Subcutaneous abdominal adipose tissue (tissue), 5 donors: ENCODE measurements around the gene EME2.

Source experiments
- H3K27ac ChIP-seq: one replicate; pipeline ENCODE4 v1.7.0; 2013; ENCODE audit warnings: low read depth, mild to moderate bottlenecking, inconsistent platforms, low read length, moderate library complexity
- H3K27me3 ChIP-seq, 5 donors: one replicate each; pipeline ENCODE4 v1.7.0; 2013; ENCODE audit warnings: low read length in 5 of 5, inconsistent platforms in 1 of 5; ENCODE audit not compliant: control insufficient read depth in 5 of 5, insufficient read depth in 4 of 5
- H3K36me3 ChIP-seq, 5 donors: one replicate each; pipeline ENCODE4 v1.7.0; 2013; ENCODE audit warnings: low read length in 5 of 5; ENCODE audit not compliant: control insufficient read depth in 5 of 5, insufficient read depth in 5 of 5
- H3K4me1 ChIP-seq, 5 donors: one replicate each; pipeline ENCODE4 v1.7.0; 2013; ENCODE audit warnings: low read length in 5 of 5, mild to moderate bottlenecking in 3 of 5, moderate library complexity in 1 of 5; ENCODE audit not compliant: control insufficient read depth in 5 of 5, insufficient read depth in 5 of 5
- H3K4me3 ChIP-seq, 5 donors: one replicate each; pipeline ENCODE4 v1.7.0; 2013; ENCODE audit warnings: low read length in 5 of 5, low read depth in 1 of 5
- H3K9ac ChIP-seq, 5 donors: one replicate each; pipeline ENCODE4 v1.7.0; 2013; ENCODE audit warnings: low read length in 5 of 5, mild to moderate bottlenecking in 4 of 5, moderate library complexity in 3 of 5
- H3K9me3 ChIP-seq, 5 donors: one replicate each; pipeline ENCODE4 v1.7.0; 2013; ENCODE audit warnings: low read length in 5 of 5; ENCODE audit not compliant: control insufficient read depth in 5 of 5
- donor health status: healthy.
- donor health status: healthy.
- donor health status: healthy.
- donor health status: healthy.
- donor health status: healthy.

The EME2 gene, protein sequence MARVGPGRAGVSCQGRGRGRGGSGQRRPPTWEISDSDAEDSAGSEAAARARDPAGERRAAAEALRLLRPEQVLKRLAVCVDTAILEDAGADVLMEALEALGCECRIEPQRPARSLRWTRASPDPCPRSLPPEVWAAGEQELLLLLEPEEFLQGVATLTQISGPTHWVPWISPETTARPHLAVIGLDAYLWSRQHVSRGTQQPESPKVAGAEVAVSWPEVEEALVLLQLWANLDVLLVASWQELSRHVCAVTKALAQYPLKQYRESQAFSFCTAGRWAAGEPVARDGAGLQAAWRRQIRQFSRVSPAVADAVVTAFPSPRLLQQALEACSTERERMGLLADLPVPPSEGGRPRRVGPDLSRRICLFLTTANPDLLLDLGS

GRCh38 chr16:1772362-1772907 lies at the start of gene EME2:
Gene EME2, plus strand, starts transcription at chr16:1772810. Its CDS starts 418 bp downstream, at chr16:1773228.
- peaks cover 7 to 45% (median 40%) of the 10 kb centered on the region in 5 donors for H3K4me1 ChIP-seq

GRCh38 chr16:1723450-1724147 lies 49.0 kb upstream of the EME2 start:
- no peaks in the 10 kb centered on the region for H3K27me3 ChIP-seq
- H3K9me3 ChIP-seq: no peaks in the 10 kb centered on the region
- H3K9ac ChIP-seq: no peak overlapping the region
- H3K4me1 ChIP-seq: peaks cover 0 to 19% (median 10%) of the 10 kb centered on the region in 5 donors
- H3K27ac ChIP-seq: no peak overlapping the region
- H3K36me3 ChIP-seq: peaks cover 0 to 37% (median 29%) of the 10 kb centered on the region in 5 donors
- H3K4me3 ChIP-seq: no peak overlapping the region

More at GRCh38 chr16:1772362-1772907, at the start of gene EME2:
- Histone ChIP-seq H3K27me3 (no peaks in the 10 kb centered on the region), H3K4me3 (peak within 1 kb of the TSS; percentile 73 to 96 (median 90)), H3K27ac (peak within 1 kb of the TSS; percentile 62), H3K9ac (peak within 1 kb of the TSS; percentile 26 to 91 (median 88)), H3K36me3 (peaks cover 0 to 45% (median 38%) of the 10 kb centered on the region in 5 donors), H3K9me3 (no peaks in the 10 kb centered on the region)

- no peak overlapping the region for H3K27ac ChIP-seq
- peaks cover 0 to 45% (median 38%) of the 10 kb centered on the region in 5 donors for H3K36me3 ChIP-seq
- no peaks in the 10 kb centered on the region for H3K9me3 ChIP-seq
- H3K9ac ChIP-seq: no peak overlapping the region
- H3K27me3 ChIP-seq: no peaks in the 10 kb centered on the region
- peaks cover 0 to 19% (median 10%) of the 10 kb centered on the region in 5 donors for H3K4me1 ChIP-seq
- no peak overlapping the region for H3K4me3 ChIP-seq
Measured at GRCh38 chr16:1724491-1724890, 48.1 kb upstream of the EME2 start.

DNA sequence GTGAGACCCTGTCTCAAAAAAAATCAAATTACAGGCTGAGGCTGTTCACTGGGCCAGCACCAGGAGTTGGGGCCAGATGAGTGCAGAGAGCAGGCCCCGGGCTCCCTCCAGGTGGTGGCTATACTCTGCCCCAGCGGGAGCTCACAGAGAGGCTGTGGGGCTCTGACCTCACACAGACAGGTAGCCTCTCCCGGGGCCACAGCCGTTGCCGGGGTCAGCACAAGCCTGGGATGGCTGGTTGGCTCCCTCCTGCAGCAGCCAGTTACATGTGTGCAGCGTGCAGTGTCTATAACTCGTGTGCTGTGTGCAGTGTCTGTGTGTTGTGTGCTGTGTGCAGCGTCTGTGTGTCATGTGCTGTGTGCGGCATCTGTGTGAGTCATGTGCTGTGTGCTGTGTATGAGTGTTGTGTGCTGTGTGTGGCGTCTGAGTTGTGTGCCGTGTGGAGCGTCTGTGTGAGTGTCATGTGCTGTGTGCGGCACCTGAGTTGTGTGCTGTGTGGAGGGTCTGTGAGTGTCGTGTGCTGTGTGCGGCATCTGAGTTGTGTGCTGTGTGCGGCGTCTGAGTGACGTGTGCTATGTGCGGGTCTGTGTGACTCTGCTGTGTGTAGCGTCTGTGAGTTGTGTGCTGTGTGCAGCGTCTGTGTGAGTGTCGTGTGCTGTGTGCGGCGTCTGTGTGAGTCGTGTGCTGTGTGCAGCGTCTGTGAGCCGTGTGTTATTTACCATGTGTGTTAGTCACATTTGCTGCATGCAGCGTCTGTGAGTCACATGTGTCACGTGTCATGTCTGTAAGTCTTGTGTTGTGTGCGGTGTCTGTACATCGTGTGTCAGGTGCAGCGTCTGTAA lies 45.7 kb upstream of the EME2 start:
- H3K27me3 ChIP-seq: no peaks in the 10 kb centered on the region
- no peak overlapping the region for H3K27ac ChIP-seq
- peaks cover 0 to 27% (median 12%) of the 10 kb centered on the region in 5 donors for H3K4me1 ChIP-seq
- peaks cover 0 to 60% (median 45%) of the 10 kb centered on the region in 5 donors for H3K36me3 ChIP-seq
- H3K9me3 ChIP-seq: no peaks in the 10 kb centered on the region
- H3K4me3 ChIP-seq: no peak overlapping the region
- H3K9ac ChIP-seq: no peak overlapping the region

DNA sequence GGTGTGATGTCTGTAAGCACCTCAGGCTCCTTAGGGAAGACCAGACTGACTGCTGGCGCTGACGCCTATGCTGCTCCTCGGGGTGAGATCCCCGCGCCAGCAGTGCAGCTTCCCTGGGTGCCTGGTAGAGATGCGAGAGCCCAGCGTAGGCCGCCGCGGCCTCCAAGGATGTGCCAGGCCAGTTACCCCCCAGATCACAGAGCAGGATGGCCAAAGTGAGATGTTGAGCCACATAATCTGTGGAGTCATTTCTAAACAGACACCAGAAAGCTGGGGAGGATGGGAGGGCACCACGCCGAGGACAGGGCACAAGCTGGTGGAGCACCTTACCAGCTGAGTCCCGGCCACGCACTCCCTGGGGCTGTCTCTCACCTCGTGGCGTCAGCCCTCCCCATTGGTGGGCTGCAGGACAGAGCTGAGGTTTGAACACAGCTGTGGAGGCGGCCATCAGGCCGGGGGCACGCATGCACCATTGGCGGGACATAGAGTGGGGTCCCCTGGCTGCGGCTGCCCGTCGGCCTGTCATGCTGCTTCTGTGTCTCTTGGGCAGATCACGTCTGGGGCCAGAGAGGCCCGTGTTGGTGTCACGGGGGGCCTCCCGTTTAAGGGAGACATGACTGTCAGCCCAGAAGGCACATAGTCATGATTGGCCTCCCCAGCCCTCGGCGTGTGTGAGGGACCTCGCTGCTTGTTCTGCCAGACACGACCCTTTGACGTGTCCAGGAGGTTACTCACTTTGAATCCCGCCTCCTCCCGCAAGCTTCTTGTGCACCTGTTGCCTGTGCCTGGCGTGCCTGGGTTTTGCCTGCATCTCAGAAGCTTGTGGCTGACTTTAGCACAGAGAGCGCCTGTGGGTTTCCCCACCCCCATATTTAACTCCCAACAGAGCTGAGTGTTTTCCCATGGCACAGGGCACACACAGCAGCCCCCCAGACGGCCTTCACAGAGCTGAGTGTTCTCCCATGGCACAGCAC lies 44.7 kb upstream of the EME2 start:
- Histone ChIP-seq H3K9me3 (no peaks in the 10 kb centered on the region), H3K9ac (no peak overlapping the region), H3K4me3 (no peak overlapping the region), H3K4me1 (peaks cover 0 to 24% (median 9%) of the 10 kb centered on the region in 5 donors), H3K27me3 (no peaks in the 10 kb centered on the region), H3K27ac (no peak overlapping the region), H3K36me3 (peaks cover 0 to 70% (median 55%) of the 10 kb centered on the region in 5 donors)

DNA sequence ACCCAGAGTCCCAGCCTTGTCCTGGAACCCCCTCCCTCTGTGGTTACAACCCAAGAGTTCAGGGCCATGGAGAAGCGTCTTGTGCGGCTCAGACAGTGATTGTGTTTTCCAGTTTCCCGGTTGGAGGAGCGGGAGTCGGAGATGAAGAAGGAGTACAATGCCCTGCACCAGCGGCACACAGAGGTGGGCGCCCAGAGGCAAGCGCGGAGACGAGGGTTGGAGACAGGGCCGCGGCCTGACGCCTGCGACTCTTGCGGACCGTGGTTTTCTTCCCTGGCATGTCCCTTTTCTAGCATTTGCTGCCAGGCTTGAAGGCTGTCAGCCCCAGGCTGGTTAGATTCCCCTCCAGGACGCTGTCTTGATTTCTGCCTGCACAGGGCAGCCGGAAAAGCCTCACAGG lies 43.6 kb upstream of the EME2 start:
- H3K36me3 ChIP-seq: peaks cover 0 to 81% (median 66%) of the 10 kb centered on the region in 5 donors
- H3K4me3 ChIP-seq: no peak overlapping the region
- H3K9ac ChIP-seq: no peak overlapping the region
- no peaks in the 10 kb centered on the region for H3K27me3 ChIP-seq
- H3K27ac ChIP-seq: no peak overlapping the region
- H3K4me1 ChIP-seq: peaks cover 0 to 14% (median 5%) of the 10 kb centered on the region in 5 donors
- H3K9me3 ChIP-seq: no peaks in the 10 kb centered on the region

DNA sequence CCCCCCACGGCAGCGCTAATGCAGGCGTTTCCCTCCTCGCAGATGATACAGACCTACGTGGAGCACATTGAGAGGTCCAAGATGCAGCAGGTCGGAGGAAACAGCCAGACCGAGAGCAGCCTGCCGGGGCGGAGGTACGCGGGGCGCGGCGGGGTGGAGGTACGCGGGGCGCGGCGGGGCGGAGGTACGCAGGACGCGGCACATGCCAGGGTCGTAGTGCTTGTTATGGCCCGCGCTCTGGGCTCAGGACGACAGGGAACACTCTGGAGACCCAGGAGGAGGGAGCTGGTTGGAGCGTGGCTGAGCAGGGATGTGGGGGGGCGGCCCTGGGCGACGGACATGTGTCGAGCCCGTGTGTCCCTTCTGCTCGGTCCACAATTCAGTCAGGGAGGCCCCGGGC lies 43.2 kb upstream of the EME2 start:
- H3K9ac ChIP-seq: no peak overlapping the region
- H3K4me3 ChIP-seq: no peak overlapping the region
- H3K27me3 ChIP-seq: no peaks in the 10 kb centered on the region
- H3K4me1 ChIP-seq: peaks cover 0 to 14% (median 5%) of the 10 kb centered on the region in 5 donors
- H3K36me3 ChIP-seq: peaks cover 0 to 82% (median 69%) of the 10 kb centered on the region in 5 donors
- H3K27ac ChIP-seq: no peak overlapping the region
- no peaks in the 10 kb centered on the region for H3K9me3 ChIP-seq

GRCh38 chr16:1731073-1731472 lies 41.5 kb upstream of the EME2 start:
- Histone ChIP-seq H3K4me1 (peaks cover 0 to 14% (median 7%) of the 10 kb centered on the region in 5 donors), H3K27me3 (peaks cover 0 to 5% (median 0%) of the 10 kb centered on the region in 5 donors), H3K9me3 (no peaks in the 10 kb centered on the region), H3K36me3 (peaks cover 0 to 82% (median 74%) of the 10 kb centered on the region in 5 donors), H3K4me3 (no peak overlapping the region), H3K9ac (no peak overlapping the region), H3K27ac (no peak overlapping the region)
